Endothelial cell of umbilical vein (primary cell): ENCODE results near the gene ZGLP1.

Experiments
- CTCF ChIP-seq, 2 donors: IDR thresholded peaks; 1 replicate in 1 of 2; 2 replicates in 1 of 2; pipeline ENCODE4 v1.5.1; 2011; ENCODE audit warnings: low read length in 2 of 2, mild to moderate bottlenecking in 2 of 2, moderate library complexity in 2 of 2, control low read depth in 1 of 2, inconsistent platforms in 1 of 2, low read depth in 1 of 2; ENCODE audit not compliant: insufficient read depth in 1 of 2; ENCODE audit errors: extremely low read depth in 1 of 2
- EZH2 ChIP-seq: IDR thresholded peaks from 2 replicates; pipeline ENCODE4 v1.6.1; 2012; ENCODE audit warnings: borderline replicate concordance, low read depth, mild to moderate bottlenecking, moderate library complexity, low read length, inconsistent platforms; ENCODE audit not compliant: severe bottlenecking
- MAX ChIP-seq: IDR thresholded peaks from 2 replicates; pipeline ENCODE4 v1.6.1; 2011; ENCODE audit not compliant: insufficient read depth, insufficient read length
- POLR2A ChIP-seq: IDR thresholded peaks from 2 replicates; pipeline ENCODE4 v1.6.1; 2012; ENCODE audit warnings: low read depth, mild to moderate bottlenecking, control low read depth, low read length
- POLR2AphosphoS5 ChIP-seq: IDR thresholded peaks from 2 replicates; pipeline ENCODE4 v1.6.1; 2012; ENCODE audit warnings: low read depth, mild to moderate bottlenecking, control low read depth, low read length, moderate library complexity; ENCODE audit not compliant: insufficient read depth

- TF ChIP-seq POLR2A = no peak
- no peak for TF ChIP-seq CTCF (IDR thresholded peaks at IDR 0.05; ENCODE audit: extremely low read depth in 1 of 2, insufficient read depth in 1 of 2, low read depth in 1 of 2, low read length in 2 of 2)
- TF ChIP-seq POLR2AphosphoS5 = no peak
- no peak for TF ChIP-seq MAX
- TF ChIP-seq EZH2 = no peak
Measured at GRCh38 chr19:10320602-10321416, 11.2 kb upstream of the ZGLP1 start.
